ENCODE results near the gene LONRF2. TPM values are rescaled to one million over a fixed set of nuclear protein-coding genes. Genes with fewer than 3 reads are reported as not detected.

The LONRF2 gene
- total RNA-seq, 4 donors from 2014 or later: 0.38 to 2.6 (median 1.1) TPM

DNA sequence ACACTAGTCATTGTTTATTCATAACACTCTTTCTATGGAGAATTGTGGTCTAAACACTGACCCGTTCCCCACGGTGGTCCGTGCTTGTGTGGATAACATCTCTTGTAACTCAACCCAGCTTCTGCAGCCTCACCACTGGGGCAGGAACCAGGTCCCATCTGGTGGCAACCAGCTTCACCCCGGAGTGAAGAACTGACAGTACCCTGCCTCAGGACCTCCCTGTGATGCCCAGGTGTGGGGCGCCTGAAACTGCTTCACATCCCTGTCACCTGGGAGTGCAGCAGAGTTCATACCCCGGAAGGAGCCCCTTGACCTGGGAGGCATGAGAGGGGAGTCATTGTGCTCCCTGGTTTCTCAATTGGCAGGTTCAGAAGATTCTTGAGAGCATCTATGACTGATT lies 81.1 kb downstream of the LONRF2 start:
- WGBS, 2 donors: 93 to 95% methylated on average over 6 of the region's 6 CpGs
- intact Hi-C loops (cut with DNase I; ENCODE audit: low total_unique reads): loop anchor here (5.0 kb wide), 1 partner anchor 684 kb away; no protein-coding TSS in a partner anchor

GRCh38 chr2:100240386-100240785 lies 81.9 kb downstream of the LONRF2 start:
- 90 to 96% methylated on average over 10 of the region's 10 CpGs for WGBS, 2 donors
- TF ChIP-seq POLR2A (IDR thresholded peaks at IDR 0.05): no peak
- TF ChIP-seq, protein P1, sequence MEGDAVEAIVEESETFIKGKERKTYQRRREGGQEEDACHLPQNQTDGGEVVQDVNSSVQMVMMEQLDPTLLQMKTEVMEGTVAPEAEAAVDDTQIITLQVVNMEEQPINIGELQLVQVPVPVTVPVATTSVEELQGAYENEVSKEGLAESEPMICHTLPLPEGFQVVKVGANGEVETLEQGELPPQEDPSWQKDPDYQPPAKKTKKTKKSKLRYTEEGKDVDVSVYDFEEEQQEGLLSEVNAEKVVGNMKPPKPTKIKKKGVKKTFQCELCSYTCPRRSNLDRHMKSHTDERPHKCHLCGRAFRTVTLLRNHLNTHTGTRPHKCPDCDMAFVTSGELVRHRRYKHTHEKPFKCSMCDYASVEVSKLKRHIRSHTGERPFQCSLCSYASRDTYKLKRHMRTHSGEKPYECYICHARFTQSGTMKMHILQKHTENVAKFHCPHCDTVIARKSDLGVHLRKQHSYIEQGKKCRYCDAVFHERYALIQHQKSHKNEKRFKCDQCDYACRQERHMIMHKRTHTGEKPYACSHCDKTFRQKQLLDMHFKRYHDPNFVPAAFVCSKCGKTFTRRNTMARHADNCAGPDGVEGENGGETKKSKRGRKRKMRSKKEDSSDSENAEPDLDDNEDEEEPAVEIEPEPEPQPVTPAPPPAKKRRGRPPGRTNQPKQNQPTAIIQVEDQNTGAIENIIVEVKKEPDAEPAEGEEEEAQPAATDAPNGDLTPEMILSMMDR (IDR thresholded peaks at IDR 0.05): no peak
- DNase-seq (ENCODE audit: low spot score in 2 of 2): peak in 1 of 2 donors; percentile 76
- intact Hi-C loops (cut with DNase I; ENCODE audit: low total_unique reads): loop anchor here (5.0 kb wide), 1 partner anchor 683 kb away; no protein-coding TSS in a partner anchor
- H3K4me3 ChIP-seq (ENCODE audit: low read depth, poor library complexity, severe bottlenecking): no peak overlapping the region

More for the DNA sequence above, 81.1 kb downstream of the LONRF2 start:
- H3K4me3 ChIP-seq (ENCODE audit: low read depth, poor library complexity, severe bottlenecking): no peak overlapping the region
- peak in 1 of 2 donors; percentile 75 for DNase-seq (ENCODE audit: low spot score in 2 of 2)
- TF ChIP-seq, protein P1 (IDR thresholded peaks at IDR 0.05): no peak
- no peak for TF ChIP-seq POLR2A (IDR thresholded peaks at IDR 0.05)

DNA sequence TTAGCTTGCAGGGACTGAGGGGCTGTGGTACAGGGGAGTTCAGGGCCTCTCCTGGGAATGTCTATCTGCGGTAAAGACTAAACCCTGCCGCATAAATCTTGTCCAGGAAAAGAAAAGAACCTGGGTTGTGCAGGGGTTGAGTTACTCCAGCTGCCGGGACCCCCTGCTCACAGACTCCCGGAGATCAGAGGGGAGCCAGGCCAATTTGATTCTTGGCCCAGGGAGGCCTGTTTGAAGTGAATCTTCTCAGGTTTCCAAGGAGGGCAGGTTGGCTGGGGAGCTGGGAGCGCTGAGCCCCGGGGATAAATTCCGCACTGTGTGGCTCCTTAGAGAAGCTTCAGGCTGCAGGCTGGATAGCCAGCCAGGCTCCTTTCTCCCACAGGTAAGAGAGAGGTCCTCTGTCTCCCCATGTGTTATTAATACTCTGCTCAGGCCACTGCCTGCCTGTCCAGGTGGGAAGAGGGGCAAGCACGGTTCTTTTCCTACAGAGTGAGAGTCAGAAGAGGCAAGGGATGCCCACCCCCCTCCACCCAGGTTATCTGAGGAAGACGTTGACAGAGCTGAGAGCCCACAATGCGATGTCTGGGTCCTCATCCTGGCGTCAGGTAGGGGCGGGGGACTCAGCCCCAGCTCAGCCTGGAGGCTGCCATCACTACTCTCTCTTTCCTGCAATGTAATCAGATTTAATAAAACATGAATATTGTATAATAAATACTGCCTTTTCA lies 82.7 kb downstream of the LONRF2 start:
- no peak for TF ChIP-seq POLR2A (IDR thresholded peaks at IDR 0.05)
- TF ChIP-seq, protein P1 (IDR thresholded peaks at IDR 0.05): no peak
- peak in 1 of 2 donors; percentile 66 for DNase-seq (ENCODE audit: low spot score in 2 of 2)
- WGBS, 2 donors: 62 to 63% methylated on average over 12 of the region's 12 CpGs
- no peak overlapping the region for H3K4me3 ChIP-seq (ENCODE audit: low read depth, poor library complexity, severe bottlenecking)
- intact Hi-C loops (cut with DNase I; ENCODE audit: low total_unique reads): loop anchor here (5.0 kb wide), 1 partner anchor 682 kb away; no protein-coding TSS in a partner anchor

DNA sequence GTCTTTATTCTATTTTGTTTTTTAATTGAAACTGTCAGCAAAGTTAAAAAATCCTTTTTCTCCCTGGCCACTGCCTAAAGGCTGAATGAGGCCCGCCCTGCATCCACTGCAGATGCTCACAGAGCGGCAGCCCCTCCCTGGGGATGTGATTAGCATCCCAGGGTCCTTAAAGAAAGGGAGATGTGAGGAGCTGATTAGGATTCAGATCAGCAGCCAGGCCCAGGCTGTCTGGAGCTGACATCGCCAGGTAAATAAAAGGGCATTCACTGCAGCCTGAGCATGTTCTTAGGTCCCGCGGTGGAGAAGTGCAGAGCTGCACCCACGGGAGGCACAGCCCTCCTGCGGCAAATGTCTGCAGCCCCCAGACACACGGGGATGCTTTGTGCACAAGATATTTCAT lies 83.8 kb downstream of the LONRF2 start:
- intact Hi-C loops (cut with DNase I; ENCODE audit: low total_unique reads): no loop called here
- DNase-seq (ENCODE audit: low spot score in 2 of 2): peak in 1 of 2 donors; percentile 43
- TF ChIP-seq POLR2A (IDR thresholded peaks at IDR 0.05): no peak
- TF ChIP-seq, protein P1 (IDR thresholded peaks at IDR 0.05): no peak
- H3K4me3 ChIP-seq (ENCODE audit: low read depth, poor library complexity, severe bottlenecking): no peak overlapping the region
- WGBS, 2 donors: 76 to 91% methylated on average over 8 of the region's 8 CpGs

GRCh38 chr2:100237770-100238169 lies 84.5 kb downstream of the LONRF2 start:
- peak in 1 of 2 donors; percentile 42 for DNase-seq (ENCODE audit: low spot score in 2 of 2)
- no peak overlapping the region for H3K4me3 ChIP-seq (ENCODE audit: low read depth, poor library complexity, severe bottlenecking)
- intact Hi-C loops (cut with DNase I; ENCODE audit: low total_unique reads): no loop called here
- TF ChIP-seq, protein P1 (IDR thresholded peaks at IDR 0.05): no peak
- no peak for TF ChIP-seq POLR2A (IDR thresholded peaks at IDR 0.05)
- WGBS, 2 donors: 72 to 79% methylated on average over 8 of the region's 8 CpGs
